Gastrocnemius medialis (tissue), 4 donors: ENCODE data around the gene RBFOX2. TPM values are rescaled to one million over a fixed set of nuclear protein-coding genes. Genes with fewer than 3 reads are reported as not detected.

Experiments used
- ATAC-seq, 2 donors: fragments of 150-250 bp; one replicate each; pipeline ENCODE4 v1.9.1; 2016
- DNase-seq, 2 donors: peaks; one replicate each; pipeline ENCODE4 v3.0.0-alpha.2; 2019
- H3K27ac ChIP-seq, 4 donors: fragments of 200-600 bp; sonication (generic); 1 replicate in 1 of 4; 2 replicates in 3 of 4; pipeline ENCODE4 v1.5.1; 2016 to 2018; ENCODE audit warnings: mild to moderate bottlenecking in 2 of 4, moderate library complexity in 1 of 4
- H3K27me3 ChIP-seq, 3 donors: fragments of 200-600 bp; sonication (generic) in 2 of 3; 1 replicate in 1 of 3; 2 replicates in 2 of 3; pipeline versions ENCODE4 v1.5.1 to v1.6.0; 2016 to 2019; ENCODE audit warnings: mild to moderate bottlenecking in 1 of 3, moderate library complexity in 1 of 3
- H3K36me3 ChIP-seq, 2 donors: fragments of 200-600 bp; sonication (generic) in 1 of 2; one replicate each; pipeline ENCODE4 v1.5.1; 2017 to 2018
- H3K4me1 ChIP-seq, 2 donors: fragments of 200-600 bp; sonication (generic) in 1 of 2; one replicate each; pipeline ENCODE4 v1.5.1; 2016 to 2017; ENCODE audit warnings: mild to moderate bottlenecking in 2 of 2
- H3K4me3 ChIP-seq, 4 donors: fragments of 200-600 bp; sonication (generic) in 3 of 4; 1 replicate in 1 of 4; 2 replicates in 3 of 4; pipeline ENCODE4 v1.5.1; 2016 to 2019; ENCODE audit warnings: mild to moderate bottlenecking in 2 of 4
- H3K9me3 ChIP-seq, 3 donors: fragments of 200-600 bp; sonication (generic) in 2 of 3; 1 replicate in 1 of 3; 2 replicates in 2 of 3; pipeline ENCODE4 v1.5.1; 2016 to 2019
- POLR2A ChIP-seq, 2 donors: fragments of 450-650 bp; IDR thresholded peaks; one replicate each; pipeline ENCODE4 v1.6.1; 2017; ENCODE audit warnings: antibody characterized with exemption in 2 of 2, mild to moderate bottlenecking in 2 of 2, moderate library complexity in 2 of 2
- in situ Hi-C, 4 donors: fragments of 200-750 bp; cut with MboI; loops; one replicate each; pipeline versions ENCODE4 v1.15.0 to v1.8.0; 2017; ENCODE audit warnings: low sequenced_read_pairs in 4 of 4
- intact Hi-C: fragments of 100-400 bp; cut with DNase I; formaldehyde crosslinking; loops from one replicate; pipeline ENCODE4 v1.15.1; 2023; ENCODE audit warnings: low total_unique reads
- total RNA-seq, 4 donors: library from RNA; depleted of rRNA; stranded (reverse); fragments of >200 nt; gene quantifications; one replicate each; pipeline versions ENCODE4 v1.1.0 to v1.2.3, GENCODE V29; 2016
- TF ChIP-seq, protein P1 (sequence below), 5 experiments: fragments of 450-650 bp in 3 of 5; fragments of 200-600 bp in 2 of 5; sonication (generic) in 2 of 5; IDR thresholded peaks in 4 of 5; conservative IDR thresholded peaks in 1 of 5; 1 replicate in 4 of 5; 2 replicates in 1 of 5; pipeline ENCODE4 v1.5.1; 2016 to 2019; ENCODE audit warnings: antibody characterized with exemption in 5 of 5, mild to moderate bottlenecking in 3 of 5, moderate library complexity in 3 of 5

Gene RBFOX2
- total RNA-seq, 4 donors from 2014 or later, result 26.0 to 32.1 (median 28.6) TPM

DNA sequence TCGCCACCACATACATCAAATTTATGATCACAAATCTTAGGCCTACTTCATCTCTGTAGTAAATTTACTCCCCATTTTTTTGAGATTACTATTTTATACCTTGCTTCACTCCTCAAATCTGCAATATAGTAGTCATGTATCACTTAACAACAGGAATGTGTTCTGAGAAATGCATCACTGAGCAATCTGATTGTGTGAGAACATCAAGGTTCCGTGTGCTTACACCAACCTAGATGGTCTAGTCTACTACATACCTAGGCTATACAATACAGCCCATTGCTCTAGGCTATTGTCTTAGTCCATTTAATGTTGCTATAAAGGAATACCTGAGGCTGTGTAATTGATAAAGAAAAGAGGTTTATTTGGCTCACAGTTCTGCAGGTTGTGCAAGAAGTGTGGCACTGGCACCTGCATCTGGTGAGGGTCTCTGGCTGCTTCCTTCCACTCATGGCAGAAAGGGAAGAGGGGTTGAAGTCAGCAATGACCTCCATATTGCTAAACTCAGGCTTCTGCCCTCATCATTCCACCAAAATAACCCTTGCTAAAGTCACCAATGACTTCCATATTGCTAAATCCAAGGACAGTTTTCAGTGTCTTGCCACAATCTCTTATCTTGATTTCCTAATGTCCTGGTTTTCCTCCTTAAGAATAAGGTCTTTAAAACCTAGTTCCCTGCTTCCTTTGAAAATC is 140.3 kb downstream of the RBFOX2 start:
- in situ Hi-C loops, result no loop called here
- DNase-seq, result no peak
- H3K9me3 ChIP-seq, result no peaks in the 10 kb centered on the region
- H3K27ac ChIP-seq, result peak overlapping the region in 2 of 4 donors; percentile 30 to 58
- H3K27me3 ChIP-seq, result no peaks in the 10 kb centered on the region
- no peak for ATAC-seq
- H3K4me3 ChIP-seq, result no peak overlapping the region
- intact Hi-C loops, result no loop called here
- TF ChIP-seq POLR2A (IDR thresholded peaks at IDR 0.05), result no peak
- TF ChIP-seq, protein P1, sequence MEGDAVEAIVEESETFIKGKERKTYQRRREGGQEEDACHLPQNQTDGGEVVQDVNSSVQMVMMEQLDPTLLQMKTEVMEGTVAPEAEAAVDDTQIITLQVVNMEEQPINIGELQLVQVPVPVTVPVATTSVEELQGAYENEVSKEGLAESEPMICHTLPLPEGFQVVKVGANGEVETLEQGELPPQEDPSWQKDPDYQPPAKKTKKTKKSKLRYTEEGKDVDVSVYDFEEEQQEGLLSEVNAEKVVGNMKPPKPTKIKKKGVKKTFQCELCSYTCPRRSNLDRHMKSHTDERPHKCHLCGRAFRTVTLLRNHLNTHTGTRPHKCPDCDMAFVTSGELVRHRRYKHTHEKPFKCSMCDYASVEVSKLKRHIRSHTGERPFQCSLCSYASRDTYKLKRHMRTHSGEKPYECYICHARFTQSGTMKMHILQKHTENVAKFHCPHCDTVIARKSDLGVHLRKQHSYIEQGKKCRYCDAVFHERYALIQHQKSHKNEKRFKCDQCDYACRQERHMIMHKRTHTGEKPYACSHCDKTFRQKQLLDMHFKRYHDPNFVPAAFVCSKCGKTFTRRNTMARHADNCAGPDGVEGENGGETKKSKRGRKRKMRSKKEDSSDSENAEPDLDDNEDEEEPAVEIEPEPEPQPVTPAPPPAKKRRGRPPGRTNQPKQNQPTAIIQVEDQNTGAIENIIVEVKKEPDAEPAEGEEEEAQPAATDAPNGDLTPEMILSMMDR (IDR thresholded peaks at IDR 0.05 in 4 of 5, conservative IDR thresholded peaks at IDR 0.05 in 1 of 5), result no peak
- H3K36me3 ChIP-seq, result no peaks in the 10 kb centered on the region
- H3K4me1 ChIP-seq, result peaks cover 71 to 82% of the 10 kb centered on the region in 2 donors

DNA sequence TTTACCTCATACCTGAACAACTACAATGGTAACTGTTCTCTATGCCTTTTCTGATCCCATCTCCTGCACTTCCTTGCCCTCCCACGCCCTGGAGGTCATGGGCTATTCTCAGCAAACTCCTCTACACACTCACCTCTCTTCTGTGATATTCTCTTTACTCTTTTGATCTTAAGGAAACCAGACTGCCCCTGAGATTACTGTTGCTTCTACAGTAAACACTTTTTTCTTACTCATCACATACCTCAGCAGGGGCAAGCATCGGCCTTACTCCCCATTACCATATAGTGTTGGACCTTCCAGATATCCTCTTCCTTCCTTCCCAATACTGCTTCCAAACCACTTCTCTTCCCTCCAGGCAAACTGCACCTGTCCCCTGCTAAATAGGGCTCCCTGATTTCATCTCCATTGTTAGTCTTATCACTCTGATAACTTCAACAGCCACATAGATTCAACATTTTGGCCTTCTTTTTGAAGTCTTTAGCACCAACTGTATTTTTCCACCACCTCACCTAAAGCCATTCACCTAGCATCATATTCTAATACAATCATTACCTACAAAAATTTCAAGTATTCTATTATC is 141.2 kb downstream of the RBFOX2 start:
- Histone ChIP-seq H3K4me3 (no peak overlapping the region), H3K36me3 (no peaks in the 10 kb centered on the region), H3K4me1 (peaks cover 71 to 82% of the 10 kb centered on the region in 2 donors), H3K9me3 (no peaks in the 10 kb centered on the region), H3K27me3 (no peaks in the 10 kb centered on the region), H3K27ac (peak overlapping the region in 2 of 4 donors; percentile 40 to 58)
- intact Hi-C loops (no loop called here), in situ Hi-C loops (no loop called here)
- no peak for DNase-seq
- no peak for ATAC-seq
- TF ChIP-seq, protein P1 (IDR thresholded peaks at IDR 0.05 in 4 of 5, conservative IDR thresholded peaks at IDR 0.05 in 1 of 5), result no peak
- TF ChIP-seq POLR2A (IDR thresholded peaks at IDR 0.05), result no peak

DNA sequence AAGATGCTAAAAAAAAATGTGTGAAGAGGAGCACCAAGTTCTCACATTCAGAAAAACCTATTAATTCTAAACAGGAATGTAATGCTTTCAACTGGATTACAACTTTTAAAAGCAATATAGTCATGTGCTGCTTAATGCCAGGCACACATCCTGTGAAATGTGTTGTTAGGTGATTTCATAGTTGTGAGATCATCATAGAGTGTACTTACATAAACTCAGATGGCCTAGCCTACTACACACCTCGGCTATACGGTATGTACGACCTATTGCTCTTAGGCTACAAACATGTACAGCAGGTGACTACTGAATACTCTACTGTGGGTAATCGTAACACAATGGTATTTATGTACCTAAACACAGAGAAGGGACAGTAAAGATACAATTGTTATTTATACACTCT is 142.3 kb downstream of the RBFOX2 start:
- no peak overlapping the region for H3K4me3 ChIP-seq
- TF ChIP-seq POLR2A (IDR thresholded peaks at IDR 0.05), result no peak
- TF ChIP-seq, protein P1 (IDR thresholded peaks at IDR 0.05 in 4 of 5, conservative IDR thresholded peaks at IDR 0.05 in 1 of 5), result no peak
- peaks cover 65 to 82% of the 10 kb centered on the region in 2 donors for H3K4me1 ChIP-seq
- DNase-seq (no peak), ATAC-seq (no peak)
- intact Hi-C loops (no loop called here), in situ Hi-C loops (no loop called here)
- H3K36me3 ChIP-seq, result no peaks in the 10 kb centered on the region
- H3K27ac ChIP-seq, result no peak overlapping the region
- H3K9me3 ChIP-seq, result no peaks in the 10 kb centered on the region
- H3K27me3 ChIP-seq, result no peaks in the 10 kb centered on the region

DNA sequence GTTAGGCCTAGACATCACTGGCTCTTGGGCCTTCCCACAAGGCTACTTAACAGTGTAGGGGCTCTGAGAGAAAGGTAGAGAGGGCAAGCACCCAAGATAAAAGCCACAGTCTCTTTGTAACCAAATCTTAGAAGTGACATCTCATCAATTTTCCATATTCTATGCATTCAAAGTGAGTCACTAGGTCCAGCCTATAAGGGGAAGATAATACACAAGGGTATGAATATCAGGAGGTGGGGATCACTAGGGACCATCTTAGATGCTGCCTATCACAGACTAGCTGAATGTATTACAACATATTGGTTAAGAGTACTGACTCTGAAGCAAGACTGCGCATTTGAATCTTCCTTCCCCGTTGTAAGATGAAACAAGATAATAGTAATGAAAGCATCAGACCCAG is 144.1 kb downstream of the RBFOX2 start:
- peaks cover 66 to 77% of the 10 kb centered on the region in 2 donors for H3K4me1 ChIP-seq
- H3K9me3 ChIP-seq, result no peaks in the 10 kb centered on the region
- ATAC-seq (no peak), DNase-seq (no peak)
- no peak overlapping the region for H3K27ac ChIP-seq
- in situ Hi-C loops, result no loop called here
- H3K4me3 ChIP-seq, result no peak overlapping the region
- H3K27me3 ChIP-seq, result no peaks in the 10 kb centered on the region
- no peak for TF ChIP-seq POLR2A (IDR thresholded peaks at IDR 0.05)
- TF ChIP-seq, protein P1 (IDR thresholded peaks at IDR 0.05 in 4 of 5, conservative IDR thresholded peaks at IDR 0.05 in 1 of 5), result no peak
- H3K36me3 ChIP-seq, result no peaks in the 10 kb centered on the region
- intact Hi-C loops, result loop anchor here (5.0 kb wide), 1 partner anchor 42 kb away; no protein-coding TSS in a partner anchor
